SK-N-SH (cell line): ENCODE measurements around the gene AGXT. TPM values are rescaled to one million over a fixed set of nuclear protein-coding genes. Genes with fewer than 3 reads are reported as not detected.
A peak's percentile ranks its signal among the peaks of the same experiment; 100 is the strongest.

Experiments
- CTCF ChIA-PET: fragments of 300-600, 350-600 bp; formaldehyde crosslinking; extraction: SDS; loops from one replicate; lab custom pipeline; 2021; lab: Yijun Ruan, JAX
- POLR2A ChIA-PET: fragments of 350-600 bp; sonication (Branson Sonifier 250); formaldehyde crosslinking; extraction: SDS; loops from one replicate; lab custom pipeline; 2020; ENCODE audit warnings: antibody characterized with exemption, inconsistent platforms; lab: Yijun Ruan, JAX
- DNase-seq: peaks from one replicate; pipeline ENCODE4 v3.0.0; 2012
- H2AFZ ChIP-seq: fragments of 200-600 bp; sonication (generic); 2 replicates; pipeline ENCODE4 v1.8.1; 2016; ENCODE audit warnings: antibody characterized with exemption, mild to moderate bottlenecking, low read depth
- H3F3A ChIP-seq: fragments of 200-600 bp; sonication (generic); replicated peaks from 2 replicates; pipeline ENCODE3; 2016; ENCODE audit warnings: antibody characterized with exemption, mild to moderate bottlenecking; ENCODE audit not compliant: insufficient read depth
- H3K27ac ChIP-seq, 2 experiments: fragments of 200-500 bp in 1 of 2; fragments of 200-600 bp in 1 of 2; sonication (Bioruptor generic) in 1 of 2; sonication (generic), shearing (Covaris generic) in 1 of 2; 2 replicates each; pipeline versions ENCODE4 v1.5.1 to v1.6.1; 2014 to 2016; ENCODE audit warnings: low read depth in 2 of 2, inconsistent platforms in 1 of 2, low read length in 1 of 2, mild to moderate bottlenecking in 1 of 2, mixed read lengths in 1 of 2
- H3K27me3 ChIP-seq: fragments of 200-600 bp; sonication (generic), shearing (Covaris generic); 2 replicates; pipeline ENCODE4 v1.6.1; 2016; ENCODE audit warnings: mixed run types; ENCODE audit not compliant: insufficient read depth
- H3K36me3 ChIP-seq, 2 experiments: fragments of 200-500 bp in 1 of 2; fragments of 200-600 bp in 1 of 2; sonication (Bioruptor generic) in 1 of 2; sonication (generic) in 1 of 2; replicated peaks in 1 of 2; 2 replicates each; pipeline versions ENCODE3 to v1.5.1; 2014 to 2016; ENCODE audit warnings: low read length in 1 of 2, mild to moderate bottlenecking in 1 of 2; ENCODE audit not compliant: insufficient read depth in 2 of 2, control insufficient read depth in 1 of 2
- H3K4me1 ChIP-seq, 2 experiments: fragments of 200-500 bp in 1 of 2; fragments of 200-600 bp in 1 of 2; sonication (Bioruptor generic) in 1 of 2; sonication (generic), shearing (Covaris generic) in 1 of 2; 2 replicates each; pipeline versions ENCODE4 v1.5.1 to v1.6.1; 2014 to 2016; ENCODE audit warnings: low read depth in 1 of 2, low read length in 1 of 2, mixed run types in 1 of 2; ENCODE audit not compliant: insufficient read depth in 2 of 2, control insufficient read depth in 1 of 2
- H3K4me2 ChIP-seq: fragments of 200-600 bp; sonication (generic), shearing (Covaris generic); 2 replicates; pipeline ENCODE4 v1.6.1; 2017; ENCODE audit warnings: mixed run types
- H3K4me3 ChIP-seq, 2 experiments: fragments of 200-500 bp in 1 of 2; fragments of 200-600 bp in 1 of 2; sonication (Bioruptor generic) in 1 of 2; sonication (generic), shearing (Covaris generic) in 1 of 2; 2 replicates each; pipeline versions ENCODE4 v1.5.1 to v1.8.1; 2014 to 2016; ENCODE audit warnings: low read depth in 2 of 2, inconsistent platforms in 1 of 2, low read length in 1 of 2, mild to moderate bottlenecking in 1 of 2, mixed read lengths in 1 of 2, moderate library complexity in 1 of 2
- H3K79me2 ChIP-seq: fragments of 200-600 bp; sonication (generic); 2 replicates; pipeline ENCODE4 v1.8.1; 2017; ENCODE audit warnings: mild to moderate bottlenecking; ENCODE audit not compliant: insufficient read depth
- H3K9ac ChIP-seq: fragments of 200-600 bp; sonication (generic); 2 replicates; pipeline ENCODE4 v1.6.1; 2017; ENCODE audit warnings: mixed run types
- H3K9me2 ChIP-seq: fragments of 200-600 bp; sonication (generic); 2 replicates; pipeline ENCODE4 v1.6.1; 2017; ENCODE audit warnings: mixed run types
- H3K9me3 ChIP-seq: fragments of 200-600 bp; sonication (generic); 2 replicates; pipeline ENCODE4 v1.6.1; 2017; ENCODE audit warnings: mixed run types, mild to moderate bottlenecking, moderate library complexity
- H4K20me1 ChIP-seq: fragments of 200-600 bp; sonication (generic); 2 replicates; pipeline ENCODE4 v1.6.1; 2017; ENCODE audit warnings: mild to moderate bottlenecking, mixed run types; ENCODE audit not compliant: insufficient read depth
- EZH2phosphoT487 ChIP-seq: fragments of 200-600 bp; sonication (generic); IDR thresholded peaks from 2 replicates; pipeline ENCODE4 v1.6.1; 2017; ENCODE audit warnings: low read depth, mixed run types, mild to moderate bottlenecking, antibody characterized with exemption, moderate library complexity, borderline replicate concordance
- FOXM1 ChIP-seq: IDR thresholded peaks from 2 replicates; pipeline ENCODE4 v1.4.0; 2012; ENCODE audit warnings: low read depth, mild to moderate bottlenecking
- GABPA ChIP-seq: IDR thresholded peaks from 2 replicates; pipeline ENCODE4 v1.4.0; 2012; ENCODE audit warnings: low read depth, mild to moderate bottlenecking
- JUND ChIP-seq: IDR thresholded peaks from 2 replicates; pipeline ENCODE4 v1.4.0; 2012
- MXI1 ChIP-seq: IDR thresholded peaks from 2 replicates; pipeline ENCODE4 v1.6.1; 2012; ENCODE audit warnings: mild to moderate bottlenecking, low read depth, low read length, improper control_type of control experiment
- PBX3 ChIP-seq: IDR thresholded peaks from 2 replicates; pipeline ENCODE4; 2012
- RCOR1 ChIP-seq: fragments of 150-350 bp; IDR thresholded peaks from 2 replicates; pipeline ENCODE4 v1.6.1; 2017; ENCODE audit warnings: antibody characterized with exemption, low read length
- REST ChIP-seq: IDR thresholded peaks from 2 replicates; pipeline ENCODE4 v1.6.1; 2012; ENCODE audit warnings: mild to moderate bottlenecking, low read depth, low read length, moderate library complexity
- RXRA ChIP-seq: IDR thresholded peaks from 2 replicates; pipeline ENCODE4 v1.4.0; 2012; ENCODE audit warnings: low read depth, mild to moderate bottlenecking, borderline replicate concordance
- SMC3 ChIP-seq: IDR thresholded peaks from 2 replicates; pipeline ENCODE4 v1.6.1; 2012; ENCODE audit warnings: low read depth, low read length, improper control_type of control experiment
- USF1 ChIP-seq: IDR thresholded peaks from 2 replicates; pipeline ENCODE4 v1.4.0; 2012; ENCODE audit warnings: low read depth, borderline replicate concordance
- WGBS: methylation state at CpG from one replicate; pipeline ENCODE4 v1.1.6; 2017; ENCODE audit warnings: low lambda C conversion rate; 5-methylcytosine and 5-hydroxymethylcytosine counted together
- polyA plus RNA-seq, 3 experiments: library from polyadenylated mRNA; depleted of rRNA; stranded (reverse); fragments of >200 nt; gene quantifications; 2 replicates each; pipeline ENCODE4 v1.2.3, GENCODE V29; 2012
- TF ChIP-seq, protein P1 (sequence below): fragments of 150-350 bp; IDR thresholded peaks from 2 replicates; pipeline ENCODE4 v1.6.1; 2017; ENCODE audit warnings: antibody characterized with exemption, low read length, low read depth, borderline replicate concordance
- TF ChIP-seq, protein P2 (sequence below): fragments of 200-600 bp; sonication (generic); IDR thresholded peaks from 2 replicates; pipeline ENCODE4 v1.6.1; 2017; ENCODE audit warnings: antibody characterized with exemption, mild to moderate bottlenecking, moderate library complexity

The AGXT gene
- polyA plus RNA-seq, 1 of the 3 experiments (the other 2 are of a cell fraction), result not detected

- WGBS, result 67% methylated on average over 24 of the region's 27 CpGs
- Histone ChIP-seq H3K27ac (no peak overlapping the region), H3F3A (no peaks in the 10 kb centered on the region), H4K20me1 (no peaks in the 10 kb centered on the region), H3K4me2 (no peak overlapping the region), H3K4me1 (peaks cover 0 to 42% of the 10 kb centered on the region in 2 experiments; a peak in 1 of 4 replicates), H3K9ac (no peak overlapping the region), H3K36me3 (no peaks in the 10 kb centered on the region), H3K9me3 (no peaks in the 10 kb centered on the region), H2AFZ (no peak overlapping the region), H3K9me2 (no peaks in the 10 kb centered on the region), H3K4me3 (no peak overlapping the region), H3K79me2 (no peaks in the 10 kb centered on the region), H3K27me3 (no peaks in the 10 kb centered on the region)
- ChIA-PET POLR2A (no interaction called here), CTCF (interaction anchor here (1.0 to 4.1 kb wide), 4 partner anchors 9 to 49 kb away, joined by 3 to 29 read pairs (median 6); no protein-coding TSS in a partner anchor)
- no peak for TF ChIP-seq USF1
- TF ChIP-seq FOXM1, result no peak
- TF ChIP-seq MXI1, result no peak
- TF ChIP-seq PBX3, result no peak
- no peak for TF ChIP-seq GABPA
- no peak for TF ChIP-seq SMC3
- no peak for TF ChIP-seq EZH2phosphoT487
- no peak for DNase-seq
These were observed 31.7 kb downstream of the AGXT start for GRCh38 chr2:240900141-240900860.

DNA sequence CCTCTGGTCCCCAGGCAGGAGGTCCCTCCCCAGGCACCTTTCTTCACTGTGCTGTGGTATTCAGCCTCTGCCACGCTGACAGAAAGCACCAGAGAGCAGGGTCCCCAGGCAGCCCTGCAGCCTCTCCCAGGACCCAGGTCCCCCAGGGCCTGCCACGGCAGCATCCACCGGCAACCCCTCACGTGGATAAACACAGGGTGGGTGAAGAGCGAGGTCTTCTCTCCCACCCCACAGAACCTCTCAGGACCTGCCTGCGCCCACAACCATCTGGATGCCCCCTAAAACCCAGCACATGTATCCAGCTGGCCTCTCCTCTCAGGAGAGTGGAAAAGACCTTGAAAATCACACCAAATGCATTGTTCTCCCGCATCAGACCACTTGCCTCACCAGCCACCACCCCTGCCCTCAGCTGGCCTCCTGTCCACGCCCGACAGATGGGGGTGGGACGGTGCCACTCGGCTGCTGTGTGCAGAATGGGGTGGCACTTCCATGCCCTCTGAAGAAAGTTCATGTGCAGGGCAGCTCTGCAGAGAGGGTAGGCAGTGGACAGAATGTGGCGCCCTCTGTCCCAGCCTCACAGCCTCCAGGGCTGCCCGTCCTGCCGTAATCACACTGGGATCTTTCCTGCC is 33.5 kb downstream of the AGXT start:
- H3K27me3 ChIP-seq, result peaks cover 5% of the 10 kb centered on the region; the same call in 1 of the 2 replicates
- H3K4me3 ChIP-seq, result no peak overlapping the region
- ChIA-PET POLR2A (no interaction called here), CTCF (interaction anchor here (0.6 to 2.8 kb wide), 10 partner anchors 9 to 82 kb away, joined by 3 to 13 read pairs (median 4); no protein-coding TSS in a partner anchor)
- H3K36me3 ChIP-seq, result no peaks in the 10 kb centered on the region
- no peaks in the 10 kb centered on the region for H3K9me2 ChIP-seq
- H3K9me3 ChIP-seq, result no peaks in the 10 kb centered on the region
- no peaks in the 10 kb centered on the region for H3F3A ChIP-seq
- H3K27ac ChIP-seq, result peak overlapping the region in 1 of 2 experiments; percentile 4; a peak in 2 of 4 replicates
- no peaks in the 10 kb centered on the region for H3K79me2 ChIP-seq
- no peak overlapping the region for H3K4me2 ChIP-seq
- peaks cover 0 to 60% of the 10 kb centered on the region in 2 experiments; a peak in 1 of 4 replicates for H3K4me1 ChIP-seq
- no peak for DNase-seq
- TF ChIP-seq RXRA, result no peak
- TF ChIP-seq, protein P1, sequence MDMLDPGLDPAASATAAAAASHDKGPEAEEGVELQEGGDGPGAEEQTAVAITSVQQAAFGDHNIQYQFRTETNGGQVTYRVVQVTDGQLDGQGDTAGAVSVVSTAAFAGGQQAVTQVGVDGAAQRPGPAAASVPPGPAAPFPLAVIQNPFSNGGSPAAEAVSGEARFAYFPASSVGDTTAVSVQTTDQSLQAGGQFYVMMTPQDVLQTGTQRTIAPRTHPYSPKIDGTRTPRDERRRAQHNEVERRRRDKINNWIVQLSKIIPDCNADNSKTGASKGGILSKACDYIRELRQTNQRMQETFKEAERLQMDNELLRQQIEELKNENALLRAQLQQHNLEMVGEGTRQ, result no peak
- no peak for TF ChIP-seq REST
- TF ChIP-seq PBX3, result no peak
- TF ChIP-seq, protein P2, sequence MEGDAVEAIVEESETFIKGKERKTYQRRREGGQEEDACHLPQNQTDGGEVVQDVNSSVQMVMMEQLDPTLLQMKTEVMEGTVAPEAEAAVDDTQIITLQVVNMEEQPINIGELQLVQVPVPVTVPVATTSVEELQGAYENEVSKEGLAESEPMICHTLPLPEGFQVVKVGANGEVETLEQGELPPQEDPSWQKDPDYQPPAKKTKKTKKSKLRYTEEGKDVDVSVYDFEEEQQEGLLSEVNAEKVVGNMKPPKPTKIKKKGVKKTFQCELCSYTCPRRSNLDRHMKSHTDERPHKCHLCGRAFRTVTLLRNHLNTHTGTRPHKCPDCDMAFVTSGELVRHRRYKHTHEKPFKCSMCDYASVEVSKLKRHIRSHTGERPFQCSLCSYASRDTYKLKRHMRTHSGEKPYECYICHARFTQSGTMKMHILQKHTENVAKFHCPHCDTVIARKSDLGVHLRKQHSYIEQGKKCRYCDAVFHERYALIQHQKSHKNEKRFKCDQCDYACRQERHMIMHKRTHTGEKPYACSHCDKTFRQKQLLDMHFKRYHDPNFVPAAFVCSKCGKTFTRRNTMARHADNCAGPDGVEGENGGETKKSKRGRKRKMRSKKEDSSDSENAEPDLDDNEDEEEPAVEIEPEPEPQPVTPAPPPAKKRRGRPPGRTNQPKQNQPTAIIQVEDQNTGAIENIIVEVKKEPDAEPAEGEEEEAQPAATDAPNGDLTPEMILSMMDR, result no peak
- no peak for TF ChIP-seq JUND
- no peak for TF ChIP-seq RCOR1
- no peak for TF ChIP-seq SMC3
- no peaks in the 10 kb centered on the region for H4K20me1 ChIP-seq
- 44% methylated on average over 5 of the region's 14 CpGs for WGBS
- H2AFZ ChIP-seq, result no peak overlapping the region
- no peak overlapping the region for H3K9ac ChIP-seq
